ENCODE results near the gene ANKRD44. TPM values are rescaled to one million over a fixed set of nuclear protein-coding genes. Genes with fewer than 3 reads are reported as not detected.
"Not testable (repeated sequence)": the region's sequence is repeated elsewhere in the genome, so short reads cannot be mapped to it uniquely, and the experiment has no call there.

The ANKRD44 gene
- total RNA-seq, 1 donor from 2014 or later = 8.1 TPM

DNA sequence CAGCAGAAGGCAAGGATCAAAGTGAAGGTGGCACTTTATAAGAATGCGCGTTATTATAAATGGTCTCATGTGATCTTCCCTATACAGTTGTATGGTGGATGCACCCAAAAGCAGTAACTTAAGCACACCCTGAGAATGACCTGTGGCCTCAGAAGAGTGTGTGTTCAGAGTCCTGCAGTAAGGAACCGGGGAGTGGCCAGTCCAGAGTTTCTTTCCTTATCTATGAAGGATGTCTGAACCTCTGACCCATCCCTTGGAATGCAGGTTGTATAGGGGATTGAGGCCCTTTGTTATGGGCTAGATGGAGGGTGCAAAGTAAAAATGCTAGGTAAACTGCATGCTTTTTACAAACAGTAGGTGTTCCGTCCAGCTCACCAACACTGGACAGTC lies 43.6 kb upstream of the ANKRD44 start:
- no peaks in the 10 kb centered on the region for H3K9me3 Mint-ChIP-seq (ENCODE audit: unreplicated experiment)
- no peak overlapping the region for H3K4me3 Mint-ChIP-seq (ENCODE audit: unreplicated experiment)
- TF ChIP-seq CTCF (IDR thresholded peaks at IDR 0.05; ENCODE audit: unreplicated experiment) = no peak
- no peak overlapping the region for H3K27ac Mint-ChIP-seq (ENCODE audit: unreplicated experiment)
- no peaks in the 10 kb centered on the region for H3K27me3 Mint-ChIP-seq (ENCODE audit: unreplicated experiment)
- peaks cover 4% of the 10 kb centered on the region for H3K4me1 Mint-ChIP-seq (ENCODE audit: unreplicated experiment)
- H3K36me3 Mint-ChIP-seq (ENCODE audit: low read depth, unreplicated experiment) = peaks cover 3% of the 10 kb centered on the region
- no peak for DNase-seq (ENCODE audit: low spot score)

DNA sequence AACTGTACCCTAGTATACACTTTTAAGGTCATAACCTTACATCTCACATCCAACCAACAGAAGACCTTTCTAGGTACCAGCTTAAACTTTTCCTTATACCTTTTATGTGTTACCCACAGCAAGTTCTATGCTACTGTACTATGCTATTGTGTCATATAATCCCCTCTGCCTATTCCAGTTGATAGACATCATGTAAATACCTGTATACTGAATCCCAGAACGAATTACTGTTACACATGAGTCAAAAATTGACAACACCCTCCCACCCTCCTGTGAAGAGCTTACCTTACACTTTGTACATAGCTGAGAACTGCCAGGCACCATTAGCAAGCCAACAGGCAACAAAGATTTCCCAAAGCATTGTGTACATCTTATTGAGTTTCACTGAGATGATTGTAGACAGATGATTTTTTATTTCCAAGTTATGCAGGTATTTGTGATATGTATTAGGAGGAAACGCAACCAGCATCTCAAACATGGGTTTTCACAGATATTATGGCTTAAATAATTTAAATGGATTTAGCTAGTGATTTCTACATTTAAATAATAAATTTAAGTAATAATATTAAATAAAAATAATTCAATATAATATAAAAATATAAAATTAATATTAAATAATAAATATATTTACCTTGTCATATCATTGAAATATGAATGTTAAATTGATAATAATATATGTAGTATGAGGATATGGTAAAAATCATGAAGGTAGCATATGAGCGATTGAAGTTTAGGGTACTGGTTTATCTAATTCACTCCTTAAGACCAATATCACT lies 43.0 kb upstream of the ANKRD44 start:
- Mint-ChIP-seq H3K4me1 (ENCODE audit: unreplicated experiment) (peaks cover 4% of the 10 kb centered on the region), H3K4me3 (ENCODE audit: unreplicated experiment) (no peak overlapping the region), H3K27me3 (ENCODE audit: unreplicated experiment) (no peaks in the 10 kb centered on the region), H3K27ac (ENCODE audit: unreplicated experiment) (no peak overlapping the region), H3K9me3 (ENCODE audit: unreplicated experiment) (no peaks in the 10 kb centered on the region), H3K36me3 (ENCODE audit: low read depth, unreplicated experiment) (no peaks in the 10 kb centered on the region)
- TF ChIP-seq CTCF (IDR thresholded peaks at IDR 0.05; ENCODE audit: unreplicated experiment) = no peak
- no peak for DNase-seq (ENCODE audit: low spot score)

GRCh38 chr2:197349699-197350098 lies 39.1 kb upstream of the ANKRD44 start:
- no peak for DNase-seq (ENCODE audit: low spot score)
- no peaks in the 10 kb centered on the region for H3K9me3 Mint-ChIP-seq (ENCODE audit: unreplicated experiment)
- no peak overlapping the region for H3K27ac Mint-ChIP-seq (ENCODE audit: unreplicated experiment)
- no peak for TF ChIP-seq CTCF (IDR thresholded peaks at IDR 0.05; ENCODE audit: unreplicated experiment)
- H3K4me1 Mint-ChIP-seq (ENCODE audit: unreplicated experiment) = no peaks in the 10 kb centered on the region
- H3K27me3 Mint-ChIP-seq (ENCODE audit: unreplicated experiment) = no peaks in the 10 kb centered on the region
- no peak overlapping the region for H3K4me3 Mint-ChIP-seq (ENCODE audit: unreplicated experiment)
- no peaks in the 10 kb centered on the region for H3K36me3 Mint-ChIP-seq (ENCODE audit: low read depth, unreplicated experiment)

GRCh38 chr2:197348721-197349360 lies 38.3 kb upstream of the ANKRD44 start:
- no peak for DNase-seq (ENCODE audit: low spot score)
- Mint-ChIP-seq H3K4me1 (ENCODE audit: unreplicated experiment) (no peaks in the 10 kb centered on the region), H3K27me3 (ENCODE audit: unreplicated experiment) (no peaks in the 10 kb centered on the region), H3K9me3 (ENCODE audit: unreplicated experiment) (no peaks in the 10 kb centered on the region), H3K36me3 (ENCODE audit: low read depth, unreplicated experiment) (no peaks in the 10 kb centered on the region), H3K27ac (ENCODE audit: unreplicated experiment) (no peak overlapping the region), H3K4me3 (ENCODE audit: unreplicated experiment) (no peak overlapping the region)
- no peak for TF ChIP-seq CTCF (IDR thresholded peaks at IDR 0.05; ENCODE audit: unreplicated experiment)

DNA sequence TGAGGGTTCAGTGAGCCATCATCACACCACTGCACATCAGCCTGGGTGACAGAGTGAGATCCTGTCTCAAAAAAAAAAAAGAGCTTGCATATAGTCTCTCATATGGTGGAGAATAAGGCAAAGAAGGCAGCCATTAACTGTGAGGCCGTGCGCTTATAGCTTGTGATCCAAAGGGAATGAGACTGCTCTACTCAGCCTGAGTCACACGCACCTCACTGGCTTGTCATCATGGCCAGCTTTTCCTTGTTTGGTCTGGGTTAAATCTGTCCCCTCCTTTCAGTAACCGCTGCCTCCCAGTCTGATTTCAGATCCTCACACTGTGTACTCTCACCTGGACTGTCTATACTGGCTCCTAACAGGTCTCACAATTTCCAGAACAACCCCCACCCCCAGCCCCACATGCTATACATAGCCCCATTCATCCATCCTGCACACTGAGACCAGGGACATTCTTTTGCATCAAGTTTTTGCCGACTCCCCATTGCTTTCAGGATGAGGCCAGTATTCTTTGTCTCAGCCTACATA lies 35.3 kb upstream of the ANKRD44 start:
- TF ChIP-seq CTCF (IDR thresholded peaks at IDR 0.05; ENCODE audit: unreplicated experiment) = no peak
- Mint-ChIP-seq H3K36me3 (ENCODE audit: low read depth, unreplicated experiment) (no peaks in the 10 kb centered on the region), H3K4me1 (ENCODE audit: unreplicated experiment) (no peaks in the 10 kb centered on the region), H3K27ac (ENCODE audit: unreplicated experiment) (no peak overlapping the region), H3K27me3 (ENCODE audit: unreplicated experiment) (peaks cover 3% of the 10 kb centered on the region), H3K4me3 (ENCODE audit: unreplicated experiment) (no peak overlapping the region), H3K9me3 (ENCODE audit: unreplicated experiment) (no peaks in the 10 kb centered on the region)
- no peak for DNase-seq (ENCODE audit: low spot score)

DNA sequence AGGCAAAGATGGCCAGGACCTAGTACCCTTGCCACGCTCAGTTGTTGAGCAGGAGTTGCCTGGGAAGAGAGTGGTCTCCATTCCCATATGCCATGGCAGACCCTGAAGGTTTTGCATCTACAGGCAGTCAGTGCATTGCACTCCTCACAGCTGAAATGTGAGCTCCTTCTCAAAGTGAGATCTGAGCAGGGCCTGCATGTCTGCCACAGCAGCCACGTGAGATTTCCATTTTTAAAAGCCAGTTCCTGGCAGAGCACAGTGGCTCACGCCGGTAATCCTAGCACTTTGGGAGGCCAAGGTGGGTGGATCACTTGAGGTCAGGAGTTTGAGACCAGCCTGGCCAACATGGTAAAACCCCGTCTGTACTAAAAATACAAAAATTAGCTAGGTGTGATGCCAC lies 33.4 kb upstream of the ANKRD44 start:
- peaks cover 11% of the 10 kb centered on the region for H3K4me1 Mint-ChIP-seq (ENCODE audit: unreplicated experiment)
- DNase-seq (ENCODE audit: low spot score); H3K36me3 Mint-ChIP-seq (ENCODE audit: low read depth, unreplicated experiment); H3K27me3 Mint-ChIP-seq (ENCODE audit: unreplicated experiment); H3K9me3 Mint-ChIP-seq (ENCODE audit: unreplicated experiment); H3K4me3 Mint-ChIP-seq (ENCODE audit: unreplicated experiment); H3K27ac Mint-ChIP-seq (ENCODE audit: unreplicated experiment): not testable (repeated sequence)
